ENCODE results near the gene COPB1.

DNA sequence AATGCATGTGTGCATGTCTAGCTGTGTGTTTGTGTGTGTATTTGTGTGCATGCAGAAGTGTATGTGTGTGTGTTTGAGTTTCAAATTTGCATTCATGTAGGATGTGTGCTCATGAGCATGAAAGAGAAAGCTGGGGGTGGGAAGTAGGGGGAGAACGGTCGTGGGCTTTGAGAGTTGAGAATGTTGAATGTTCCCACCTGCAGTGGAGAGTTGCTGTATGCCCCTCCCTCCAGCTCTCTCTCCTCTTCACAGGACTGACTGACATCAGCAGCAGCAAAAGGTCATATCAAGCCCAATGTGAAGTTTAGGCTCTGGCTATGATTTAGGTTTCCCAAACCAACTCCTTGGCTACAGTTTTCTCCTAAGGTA, 76.8 kb downstream of the COPB1 start:
- TF ChIP-seq, protein P1, sequence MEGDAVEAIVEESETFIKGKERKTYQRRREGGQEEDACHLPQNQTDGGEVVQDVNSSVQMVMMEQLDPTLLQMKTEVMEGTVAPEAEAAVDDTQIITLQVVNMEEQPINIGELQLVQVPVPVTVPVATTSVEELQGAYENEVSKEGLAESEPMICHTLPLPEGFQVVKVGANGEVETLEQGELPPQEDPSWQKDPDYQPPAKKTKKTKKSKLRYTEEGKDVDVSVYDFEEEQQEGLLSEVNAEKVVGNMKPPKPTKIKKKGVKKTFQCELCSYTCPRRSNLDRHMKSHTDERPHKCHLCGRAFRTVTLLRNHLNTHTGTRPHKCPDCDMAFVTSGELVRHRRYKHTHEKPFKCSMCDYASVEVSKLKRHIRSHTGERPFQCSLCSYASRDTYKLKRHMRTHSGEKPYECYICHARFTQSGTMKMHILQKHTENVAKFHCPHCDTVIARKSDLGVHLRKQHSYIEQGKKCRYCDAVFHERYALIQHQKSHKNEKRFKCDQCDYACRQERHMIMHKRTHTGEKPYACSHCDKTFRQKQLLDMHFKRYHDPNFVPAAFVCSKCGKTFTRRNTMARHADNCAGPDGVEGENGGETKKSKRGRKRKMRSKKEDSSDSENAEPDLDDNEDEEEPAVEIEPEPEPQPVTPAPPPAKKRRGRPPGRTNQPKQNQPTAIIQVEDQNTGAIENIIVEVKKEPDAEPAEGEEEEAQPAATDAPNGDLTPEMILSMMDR (IDR thresholded peaks at IDR 0.05): no peak
- no peak for TF ChIP-seq POLR2A (IDR thresholded peaks at IDR 0.05)
